MM.1S (cell line): ENCODE measurements around the gene SYT3.

ENCODE experiments used
- EZH2 ChIP-seq: fragments of 300-600 bp; sonication (generic); optimal IDR thresholded peaks from 2 replicates; pipeline ENCODE3; 2017; ENCODE audit warnings: low read depth, mild to moderate bottlenecking, antibody characterized with exemption, low read length, mixed read lengths
- EZH2phosphoT487 ChIP-seq: fragments of 300-600 bp; sonication (generic); IDR thresholded peaks from 2 replicates; pipeline ENCODE4 v1.6.1; 2018; ENCODE audit warnings: antibody characterized with exemption, low read length
- TF ChIP-seq, protein P1 (sequence below): fragments of 300-600 bp; sonication (generic); IDR thresholded peaks from 2 replicates; pipeline ENCODE4 v1.5.1; 2016; ENCODE audit warnings: antibody characterized with exemption, low read length, mixed read lengths

DNA sequence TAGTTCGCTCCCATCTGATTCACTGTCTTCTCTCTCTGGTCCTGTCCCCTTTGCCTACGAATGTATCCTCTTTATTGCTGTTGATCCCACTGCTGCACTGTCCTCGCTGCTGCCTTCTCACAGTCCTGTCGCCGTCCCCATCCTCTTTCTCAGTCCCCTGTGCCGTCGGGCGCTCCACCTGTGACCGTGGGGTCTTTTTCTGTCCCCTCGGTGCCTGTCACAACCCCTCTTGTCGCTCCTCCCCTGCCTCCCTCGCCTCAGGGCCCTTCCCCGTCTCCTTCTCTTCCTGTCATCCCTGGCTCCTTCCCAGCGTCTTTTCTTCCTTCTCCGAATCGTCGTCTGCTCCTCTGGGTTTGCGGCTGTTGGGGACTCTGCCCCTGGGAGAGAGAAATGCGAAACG lies 32.3 kb downstream of the SYT3 start:
- TF ChIP-seq, protein P1, sequence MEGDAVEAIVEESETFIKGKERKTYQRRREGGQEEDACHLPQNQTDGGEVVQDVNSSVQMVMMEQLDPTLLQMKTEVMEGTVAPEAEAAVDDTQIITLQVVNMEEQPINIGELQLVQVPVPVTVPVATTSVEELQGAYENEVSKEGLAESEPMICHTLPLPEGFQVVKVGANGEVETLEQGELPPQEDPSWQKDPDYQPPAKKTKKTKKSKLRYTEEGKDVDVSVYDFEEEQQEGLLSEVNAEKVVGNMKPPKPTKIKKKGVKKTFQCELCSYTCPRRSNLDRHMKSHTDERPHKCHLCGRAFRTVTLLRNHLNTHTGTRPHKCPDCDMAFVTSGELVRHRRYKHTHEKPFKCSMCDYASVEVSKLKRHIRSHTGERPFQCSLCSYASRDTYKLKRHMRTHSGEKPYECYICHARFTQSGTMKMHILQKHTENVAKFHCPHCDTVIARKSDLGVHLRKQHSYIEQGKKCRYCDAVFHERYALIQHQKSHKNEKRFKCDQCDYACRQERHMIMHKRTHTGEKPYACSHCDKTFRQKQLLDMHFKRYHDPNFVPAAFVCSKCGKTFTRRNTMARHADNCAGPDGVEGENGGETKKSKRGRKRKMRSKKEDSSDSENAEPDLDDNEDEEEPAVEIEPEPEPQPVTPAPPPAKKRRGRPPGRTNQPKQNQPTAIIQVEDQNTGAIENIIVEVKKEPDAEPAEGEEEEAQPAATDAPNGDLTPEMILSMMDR = no peak
- no peak for TF ChIP-seq EZH2phosphoT487
- TF ChIP-seq EZH2 = no peak
